GM20000 (cell line): ENCODE measurements around the gene GUCY2C.

Experiments
- DNase-seq: peaks from one replicate; pipeline ENCODE4 v3.0.0; 2012; ENCODE audit warnings: low spot score
- CTCF ChIP-seq: IDR thresholded peaks from 2 replicates; pipeline ENCODE4 v1.5.1; 2012; ENCODE audit warnings: mild to moderate bottlenecking, control low read depth; ENCODE audit errors: extremely low read depth, missing control alignments

Gene GUCY2C

GRCh38 chr12:14589169-14590004 is 107.0 kb downstream of the GUCY2C start:
- no peak for DNase-seq

GRCh38 chr12:14588571-14588970 is 107.8 kb downstream of the GUCY2C start:
- no peak for TF ChIP-seq CTCF
- no peak for DNase-seq

More at GRCh38 chr12:14589169-14590004, 107.0 kb downstream of the GUCY2C start:
- TF ChIP-seq CTCF: no peak

- no peak for TF ChIP-seq CTCF
- DNase-seq: no peak
Observed at GRCh38 chr12:14578646-14579045, 117.8 kb downstream of the GUCY2C start.

GRCh38 chr12:14577344-14577743 is 119.1 kb downstream of the GUCY2C start:
- no peak for DNase-seq
- TF ChIP-seq CTCF: no peak

GRCh38 chr12:14576896-14577295 is 119.5 kb downstream of the GUCY2C start:
- no peak for DNase-seq
- no peak for TF ChIP-seq CTCF

- no peak for DNase-seq
- TF ChIP-seq CTCF: no peak
Observed at GRCh38 chr12:14575585-14575984, 120.8 kb downstream of the GUCY2C start.

- no peak for DNase-seq
- TF ChIP-seq CTCF: no peak
Observed at GRCh38 chr12:14573118-14573517, 123.3 kb downstream of the GUCY2C start.
